ENCODE measurements around the gene SCEL. TPM values are rescaled to one million over a fixed set of nuclear protein-coding genes. Genes with fewer than 3 reads are reported as not detected.

SCEL gene
- total RNA-seq, 3 donors from 2014 or later: not detected

Other genes with a start within 250 kb of the SCEL start
- gene MYCBP2, start 208.6 kb upstream of the SCEL start, total RNA-seq: 10 to 100 TPM; 81.1 to 96.0 (median 88.3) TPM
- 10 to 100 TPM; 20.8 to 23.0 (median 22.0) TPM for gene SLAIN1, start 162.0 kb downstream of the SCEL start, total RNA-seq